Measurements from ENCODE around the gene PSMC6.

The PSMC6 gene

DNA sequence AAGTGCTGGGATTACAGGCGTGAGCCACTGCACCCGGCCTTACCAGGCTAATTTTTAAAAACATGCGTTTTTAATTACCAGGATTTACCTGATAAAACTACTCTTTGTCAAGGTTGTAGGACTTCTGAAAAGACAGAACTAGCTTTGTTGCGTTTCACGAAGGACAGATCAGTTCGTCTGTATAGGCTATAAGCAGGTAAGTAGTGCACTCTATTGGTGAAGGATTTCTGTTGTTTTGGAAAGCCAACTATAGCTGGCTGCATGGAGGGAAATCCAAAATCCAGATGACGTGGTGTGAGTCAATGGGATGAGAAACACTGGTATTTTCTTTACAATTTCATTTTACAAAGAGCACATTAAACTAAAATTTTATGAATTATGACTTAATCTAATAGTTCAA lies 69.8 kb downstream of the PSMC6 start:
- TF ChIP-seq, protein P1, sequence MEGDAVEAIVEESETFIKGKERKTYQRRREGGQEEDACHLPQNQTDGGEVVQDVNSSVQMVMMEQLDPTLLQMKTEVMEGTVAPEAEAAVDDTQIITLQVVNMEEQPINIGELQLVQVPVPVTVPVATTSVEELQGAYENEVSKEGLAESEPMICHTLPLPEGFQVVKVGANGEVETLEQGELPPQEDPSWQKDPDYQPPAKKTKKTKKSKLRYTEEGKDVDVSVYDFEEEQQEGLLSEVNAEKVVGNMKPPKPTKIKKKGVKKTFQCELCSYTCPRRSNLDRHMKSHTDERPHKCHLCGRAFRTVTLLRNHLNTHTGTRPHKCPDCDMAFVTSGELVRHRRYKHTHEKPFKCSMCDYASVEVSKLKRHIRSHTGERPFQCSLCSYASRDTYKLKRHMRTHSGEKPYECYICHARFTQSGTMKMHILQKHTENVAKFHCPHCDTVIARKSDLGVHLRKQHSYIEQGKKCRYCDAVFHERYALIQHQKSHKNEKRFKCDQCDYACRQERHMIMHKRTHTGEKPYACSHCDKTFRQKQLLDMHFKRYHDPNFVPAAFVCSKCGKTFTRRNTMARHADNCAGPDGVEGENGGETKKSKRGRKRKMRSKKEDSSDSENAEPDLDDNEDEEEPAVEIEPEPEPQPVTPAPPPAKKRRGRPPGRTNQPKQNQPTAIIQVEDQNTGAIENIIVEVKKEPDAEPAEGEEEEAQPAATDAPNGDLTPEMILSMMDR (IDR thresholded peaks at IDR 0.05; ENCODE audit: low read depth, low read length, missing control alignments): no peak
- no peak overlapping the region for H3K4me3 ChIP-seq (replicated peaks; ENCODE audit: low read depth, low read length)
- no peak for DNase-seq (ENCODE audit: extremely low read depth, low read depth)

All from HFF-Myc (cell line).